ENCODE measurements around the gene KIAA0753.

- no peak for TF ChIP-seq CTCF (IDR thresholded peaks at IDR 0.05)
- no peak for TF ChIP-seq POLR2A (IDR thresholded peaks at IDR 0.05)
These were observed 19.6 kb upstream of the KIAA0753 start for GRCh38 chr17:6660101-6660500.
